Sigmoid colon (tissue), 7 donors: ENCODE data around the gene SH3RF2. TPM values are rescaled to one million over a fixed set of nuclear protein-coding genes. Genes with fewer than 3 reads are reported as not detected.

Experiments used
- DNase-seq: peaks from one replicate; pipeline ENCODE4 v3.0.0-alpha.2; 2019
- H3K27ac ChIP-seq, 4 donors: fragments of 200-600 bp; sonication (generic); one replicate each; pipeline ENCODE4 v1.5.1; 2016 to 2019; ENCODE audit warnings: mild to moderate bottlenecking in 1 of 4
- H3K27me3 ChIP-seq, 3 donors: fragments of 200-600 bp; sonication (generic); one replicate each; pipeline ENCODE4 v1.5.1; 2019; ENCODE audit warnings: mild to moderate bottlenecking in 1 of 3
- H3K36me3 ChIP-seq, 4 donors: fragments of 200-600 bp; sonication (generic); one replicate each; pipeline ENCODE4 v1.5.1; 2016 to 2019
- H3K4me1 ChIP-seq, 4 donors: fragments of 200-600 bp; sonication (generic); one replicate each; pipeline ENCODE4 v1.5.1; 2017 to 2019
- H3K4me3 ChIP-seq, 4 donors: fragments of 200-600 bp; sonication (generic); one replicate each; pipeline ENCODE4 v1.5.1; 2017 to 2019; ENCODE audit warnings: mild to moderate bottlenecking in 2 of 4, moderate library complexity in 1 of 4
- H3K9me3 ChIP-seq, 4 donors: fragments of 200-600 bp in 3 of 4; sonication (generic) in 3 of 4; one replicate each; pipeline versions ENCODE4 v1.5.1 to v1.6.1; 2013 to 2019
- CTCF ChIP-seq, 4 experiments: fragments of 450-650 bp in 3 of 4; fragments of 200-600 bp in 1 of 4; IDR thresholded peaks; one replicate each; pipeline ENCODE4 v1.5.1; 2016 to 2019; ENCODE audit warnings: antibody characterized with exemption in 4 of 4, mild to moderate bottlenecking in 3 of 4, moderate library complexity in 2 of 4
- EP300 ChIP-seq, 4 donors: sonication (generic); formaldehyde crosslinking; IDR thresholded peaks; one replicate each; pipeline ENCODE4 v1.6.1; 2017; ENCODE audit warnings: antibody characterized with exemption in 4 of 4
- POLR2A ChIP-seq, 2 donors: fragments of 450-650 bp; IDR thresholded peaks; one replicate each; pipeline ENCODE4 v1.6.1; 2016; ENCODE audit warnings: antibody characterized with exemption in 2 of 2, mild to moderate bottlenecking in 2 of 2, moderate library complexity in 2 of 2
- POLR2AphosphoS5 ChIP-seq, 4 donors: sonication (generic); formaldehyde crosslinking; IDR thresholded peaks; one replicate each; pipeline ENCODE4 v1.6.1; 2017; ENCODE audit warnings: antibody characterized with exemption in 4 of 4
- WGBS, 2 donors: extraction: QIAGEN DNeasy Blood & Tissue Kit; methylation state at CpG; one replicate each; pipeline ENCODE4 v1.1.7; 2013; 5-methylcytosine and 5-hydroxymethylcytosine counted together
- intact Hi-C: fragments of 100-400 bp; cut with DNase I; formaldehyde crosslinking; loops from one replicate; pipeline ENCODE4 v1.15.1; 2023
- polyA plus RNA-seq, 3 donors: library from polyadenylated mRNA; stranded (reverse); fragments of 200-250 nt; gene quantifications; one replicate each; pipeline ENCODE4 v1.2.3, GENCODE V29; 2013
- total RNA-seq, 4 donors: library from RNA; depleted of rRNA; stranded (reverse); fragments of >200 nt; gene quantifications; one replicate each; pipeline ENCODE4 v1.1.0, GENCODE V29; 2016
- donor health status: healthy with polysubstance abuse.
- donor health status: Bipolar disorder and iron deficiency.
- donor health status: healthy.

SH3RF2 gene
- total and polyA plus RNA-seq, 7 donors, result 0.28 to 37.9 (median 1.4) TPM

DNA sequence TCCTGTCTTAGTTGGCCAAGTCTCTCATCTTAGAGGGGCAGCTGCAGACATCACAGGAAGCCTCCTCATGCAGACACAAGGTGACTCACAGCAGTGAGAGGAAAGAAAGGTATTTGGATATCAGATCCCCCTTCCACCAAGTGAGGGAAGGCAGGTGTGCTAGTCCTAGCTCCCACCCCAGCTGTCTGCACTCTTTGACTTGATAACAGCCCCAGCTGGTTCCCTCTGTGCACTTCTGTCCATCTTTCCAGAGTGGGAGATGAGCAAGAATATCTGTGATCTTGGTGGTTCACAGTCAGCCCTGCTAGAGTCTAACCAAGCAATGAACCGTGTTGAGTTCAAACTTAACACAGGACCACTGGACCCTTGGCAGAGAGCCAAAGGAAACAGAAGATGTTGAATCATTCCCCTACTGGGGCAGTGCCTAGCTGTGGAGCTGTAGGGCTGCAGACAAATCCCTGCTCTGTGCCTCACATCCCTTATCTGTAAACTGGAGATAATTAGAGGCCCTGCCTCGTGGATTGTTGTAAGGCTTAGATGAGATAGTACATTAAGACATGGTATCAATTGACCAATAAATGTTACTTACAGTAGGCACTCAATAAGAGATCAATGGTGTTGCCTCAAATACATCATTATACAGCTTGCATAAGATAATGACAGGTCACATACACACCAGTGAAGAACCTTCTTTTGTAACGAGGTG, 39.1 kb downstream of the SH3RF2 start:
- intact Hi-C loops, result no loop called here
- Histone ChIP-seq H3K27me3 (no peaks in the 10 kb centered on the region), H3K9me3 (no peaks in the 10 kb centered on the region), H3K4me3 (no peak overlapping the region), H3K27ac (no peak overlapping the region), H3K4me1 (no peaks in the 10 kb centered on the region), H3K36me3 (no peaks in the 10 kb centered on the region)
- no peak for TF ChIP-seq EP300 (IDR thresholded peaks at IDR 0.05)
- TF ChIP-seq POLR2AphosphoS5 (IDR thresholded peaks at IDR 0.05), result no peak
- no peak for TF ChIP-seq CTCF (IDR thresholded peaks at IDR 0.05)
- no peak for TF ChIP-seq POLR2A (IDR thresholded peaks at IDR 0.05)
- no peak for DNase-seq
- WGBS, 2 donors, result 27 to 40% methylated on average over 3 of the region's 3 CpGs

- intact Hi-C loops, result no loop called here
- Histone ChIP-seq H3K36me3 (no peaks in the 10 kb centered on the region), H3K4me3 (no peak overlapping the region), H3K27ac (no peak overlapping the region), H3K27me3 (no peaks in the 10 kb centered on the region), H3K4me1 (no peaks in the 10 kb centered on the region), H3K9me3 (no peaks in the 10 kb centered on the region)
- WGBS, 2 donors, result 79 to 82% methylated on average over 7 of the region's 7 CpGs
- DNase-seq, result no peak
- TF ChIP-seq POLR2A (IDR thresholded peaks at IDR 0.05), result no peak
- TF ChIP-seq EP300 (IDR thresholded peaks at IDR 0.05), result no peak
- no peak for TF ChIP-seq CTCF (IDR thresholded peaks at IDR 0.05)
- TF ChIP-seq POLR2AphosphoS5 (IDR thresholded peaks at IDR 0.05), result no peak
These were observed 40.2 kb downstream of the SH3RF2 start for GRCh38 chr5:145976431-145977155.

- Histone ChIP-seq H3K36me3 (no peaks in the 10 kb centered on the region), H3K4me3 (no peak overlapping the region), H3K27me3 (no peaks in the 10 kb centered on the region), H3K4me1 (no peaks in the 10 kb centered on the region), H3K9me3 (no peaks in the 10 kb centered on the region), H3K27ac (no peak overlapping the region)
- intact Hi-C loops, result no loop called here
- WGBS, 2 donors, result 15 to 64% methylated on average over 3 of the region's 3 CpGs
- no peak for DNase-seq
- TF ChIP-seq CTCF (IDR thresholded peaks at IDR 0.05) (no peak), POLR2A (IDR thresholded peaks at IDR 0.05) (no peak), POLR2AphosphoS5 (IDR thresholded peaks at IDR 0.05) (no peak), EP300 (IDR thresholded peaks at IDR 0.05) (no peak)
These were observed 41.8 kb downstream of the SH3RF2 start for GRCh38 chr5:145978171-145978570.

- intact Hi-C loops, result no loop called here
- Histone ChIP-seq H3K36me3 (no peaks in the 10 kb centered on the region), H3K9me3 (no peaks in the 10 kb centered on the region), H3K4me1 (no peaks in the 10 kb centered on the region), H3K27ac (no peak overlapping the region), H3K27me3 (no peaks in the 10 kb centered on the region), H3K4me3 (no peak overlapping the region)
- no peak for DNase-seq
- 24 to 72% methylated on average over 1 of the region's 1 CpG for WGBS, 2 donors
- TF ChIP-seq CTCF (IDR thresholded peaks at IDR 0.05) (no peak), POLR2AphosphoS5 (IDR thresholded peaks at IDR 0.05) (no peak), POLR2A (IDR thresholded peaks at IDR 0.05) (no peak), EP300 (IDR thresholded peaks at IDR 0.05) (no peak)
These were observed 42.3 kb downstream of the SH3RF2 start for GRCh38 chr5:145978708-145979107.
